Nephron (organoid): Measurements from ENCODE around the gene MLEC.
"Not testable (repeated sequence)": the region's sequence is repeated elsewhere in the genome, so short reads cannot be mapped to it uniquely, and the experiment has no call there.

Experiments used
- H3K27ac Mint-ChIP-seq, 3 experiments: 2 replicates each; pipeline ENCODE4 v1.8.0; 2020; ENCODE audit warnings: mixed read lengths in 3 of 3, mild to moderate bottlenecking in 2 of 3, moderate library complexity in 1 of 3
- H3K27me3 Mint-ChIP-seq: 2 replicates; pipeline ENCODE4 v1.8.0; 2021; ENCODE audit warnings: low read depth, mild to moderate bottlenecking, moderate library complexity, mixed read lengths
- H3K36me3 Mint-ChIP-seq: 2 replicates; pipeline ENCODE4 v1.8.0; 2020; ENCODE audit warnings: low read depth, mixed read lengths
- H3K4me1 Mint-ChIP-seq: 2 replicates; pipeline ENCODE4 v1.8.0; 2020; ENCODE audit warnings: mixed read lengths
- H3K4me3 Mint-ChIP-seq, 3 experiments: 2 replicates each; pipeline ENCODE4 v1.8.0; 2020; ENCODE audit warnings: mild to moderate bottlenecking in 3 of 3, mixed read lengths in 3 of 3, moderate library complexity in 2 of 3
- H3K9me3 Mint-ChIP-seq: 2 replicates; pipeline ENCODE4 v1.8.0; 2020; ENCODE audit warnings: mixed read lengths
- CTCF ChIP-seq, 3 experiments: fragments of 200-600 bp; sonication (generic); IDR thresholded peaks; one replicate each; pipeline ENCODE4 v1.5.0; 2021; ENCODE audit warnings: antibody characterized with exemption in 3 of 3; ENCODE audit not compliant: unreplicated experiment in 3 of 3

Gene MLEC

GRCh38 chr12:120724720-120725119 lies 37.8 kb downstream of the MLEC start:
- Mint-ChIP-seq H3K9me3 (no peaks in the 10 kb centered on the region), H3K27me3 (peaks cover 5% of the 10 kb centered on the region), H3K4me1 (peaks cover 16% of the 10 kb centered on the region), H3K36me3 (peaks cover 49% of the 10 kb centered on the region), H3K27ac (no peak overlapping the region), H3K4me3 (peak overlapping the region; percentile 85 to 93 (median 91))
- no peak for TF ChIP-seq CTCF (IDR thresholded peaks at IDR 0.05; ENCODE audit: unreplicated experiment in 3 of 3)

- peaks cover 5% of the 10 kb centered on the region for H3K27me3 Mint-ChIP-seq
- TF ChIP-seq CTCF (IDR thresholded peaks at IDR 0.05; ENCODE audit: unreplicated experiment in 3 of 3) = no peak
- peaks cover 49% of the 10 kb centered on the region for H3K36me3 Mint-ChIP-seq
- H3K27ac Mint-ChIP-seq = peak overlapping the region in 2 of 3 experiments; percentile 28 to 76
- H3K4me1 Mint-ChIP-seq = peaks cover 16% of the 10 kb centered on the region
- no peaks in the 10 kb centered on the region for H3K9me3 Mint-ChIP-seq
- peak overlapping the region; percentile 85 to 93 (median 91) for H3K4me3 Mint-ChIP-seq
Measured at GRCh38 chr12:120725151-120725658, 38.3 kb downstream of the MLEC start.

GRCh38 chr12:120725659-120726509 lies 38.9 kb downstream of the MLEC start, which contains the start of gene ACADS:
ACADS (plus strand) TSS chr12:120725826; CDS start chr12:120725886, 60 bp downstream.
- peak within 1 kb of the TSS; percentile 55 to 84 (median 63) for H3K27ac Mint-ChIP-seq
- peak within 1 kb of the TSS; percentile 91 to 96 (median 93) for H3K4me3 Mint-ChIP-seq
- TF ChIP-seq CTCF (IDR thresholded peaks at IDR 0.05; ENCODE audit: unreplicated experiment in 3 of 3) = no peak
- peaks cover 5% of the 10 kb centered on the region for H3K27me3 Mint-ChIP-seq
- H3K9me3 Mint-ChIP-seq = no peaks in the 10 kb centered on the region
- H3K4me1 Mint-ChIP-seq = peaks cover 16% of the 10 kb centered on the region
- peaks cover 48% of the 10 kb centered on the region for H3K36me3 Mint-ChIP-seq

- peaks cover 5% of the 10 kb centered on the region for H3K27me3 Mint-ChIP-seq
- H3K4me1 Mint-ChIP-seq = peaks cover 16% of the 10 kb centered on the region
- TF ChIP-seq CTCF (IDR thresholded peaks at IDR 0.05; ENCODE audit: unreplicated experiment in 3 of 3) = no peak
- H3K27ac Mint-ChIP-seq = peak overlapping the region; percentile 55 to 84 (median 63)
- H3K36me3 Mint-ChIP-seq = peaks cover 44% of the 10 kb centered on the region
- H3K4me3 Mint-ChIP-seq = peak overlapping the region; percentile 91 to 96 (median 93)
- H3K9me3 Mint-ChIP-seq = no peaks in the 10 kb centered on the region
Measured at GRCh38 chr12:120726510-120726793, 39.5 kb downstream of the MLEC start.

- peak overlapping the region; percentile 91 to 96 (median 93) for H3K4me3 Mint-ChIP-seq
- no peak overlapping the region for H3K27ac Mint-ChIP-seq
- peaks cover 16% of the 10 kb centered on the region for H3K4me1 Mint-ChIP-seq
- H3K36me3 Mint-ChIP-seq = peaks cover 41% of the 10 kb centered on the region
- H3K9me3 Mint-ChIP-seq = no peaks in the 10 kb centered on the region
- H3K27me3 Mint-ChIP-seq = peaks cover 5% of the 10 kb centered on the region
- TF ChIP-seq CTCF (IDR thresholded peaks at IDR 0.05; ENCODE audit: unreplicated experiment in 3 of 3) = no peak
Measured at GRCh38 chr12:120726961-120727360, 40.0 kb downstream of the MLEC start.

- H3K27me3 Mint-ChIP-seq, H3K4me3 Mint-ChIP-seq, H3K27ac Mint-ChIP-seq, H3K4me1 Mint-ChIP-seq, H3K9me3 Mint-ChIP-seq: not testable (repeated sequence)
- peaks cover 30% of the 10 kb centered on the region for H3K36me3 Mint-ChIP-seq
Measured at GRCh38 chr12:120732198-120732597, 45.2 kb downstream of the MLEC start.
